GM19372 (cell line): ENCODE data around the gene KRT6B.
"Not testable (repeated sequence)": the region's sequence is repeated elsewhere in the genome, so short reads cannot be mapped to it uniquely, and the experiment has no call there.

Source experiments
- ATAC-seq: cut with Tn5 transposase; IDR thresholded peaks from one replicate; pipeline ENCODE4 v1.9.1; 2021; ENCODE audit warnings: mild to moderate bottlenecking, low read depth, moderate library complexity; ENCODE audit not compliant: unreplicated experiment

The KRT6B gene

GRCh38 chr12:52473768-52474167, 21.8 kb upstream of the KRT6B start, which contains the start of gene KRT6C:
TSS of gene KRT6C (minus strand) at chr12:52473805. CDS start at chr12:52473737, 68 bp downstream.
- ATAC-seq, result no peak

- no peak for ATAC-seq
These were observed 17.9 kb upstream of the KRT6B start for GRCh38 chr12:52469853-52470252.

GRCh38 chr12:52464897-52465296, 13.0 kb upstream of the KRT6B start:
- no peak for ATAC-seq

- no peak for ATAC-seq
These were observed 9.7 kb upstream of the KRT6B start for GRCh38 chr12:52461693-52462092.

- ATAC-seq, result no peak
These were observed 6.9 kb upstream of the KRT6B start for GRCh38 chr12:52458861-52459260.

- ATAC-seq, result no peak
These were observed 3.9 kb upstream of the KRT6B start for GRCh38 chr12:52455821-52456220.

- no peak for ATAC-seq
These were observed 2.7 kb upstream of the KRT6B start for GRCh38 chr12:52454411-52455201.

- ATAC-seq, result no peak
These were observed 3.7 kb downstream of the KRT6B start for GRCh38 chr12:52448228-52448627.

- not testable (repeated sequence) for ATAC-seq
These were observed 4.8 kb downstream of the KRT6B start for GRCh38 chr12:52447196-52447595.

- ATAC-seq, result no peak
These were observed 5.4 kb downstream of the KRT6B start for GRCh38 chr12:52446367-52447045.

- ATAC-seq, result no peak
These were observed 6.1 kb downstream of the KRT6B start for GRCh38 chr12:52445876-52446275.

- no peak for ATAC-seq
These were observed 7.0 kb downstream of the KRT6B start for GRCh38 chr12:52444647-52445595.

- no peak for ATAC-seq
These were observed 8.0 kb downstream of the KRT6B start for GRCh38 chr12:52443966-52444365.

- ATAC-seq, result no peak
These were observed 9.3 kb downstream of the KRT6B start for GRCh38 chr12:52442600-52443061.

GRCh38 chr12:52441320-52441911, 10.5 kb downstream of the KRT6B start:
- no peak for ATAC-seq

GRCh38 chr12:52440821-52441319, 11.1 kb downstream of the KRT6B start:
- ATAC-seq, result no peak

- ATAC-seq, result no peak
These were observed 12.1 kb downstream of the KRT6B start for GRCh38 chr12:52439845-52440244.

- no peak for ATAC-seq
These were observed 12.5 kb downstream of the KRT6B start for GRCh38 chr12:52439420-52439819.

GRCh38 chr12:52438305-52439301, 13.3 kb downstream of the KRT6B start:
- no peak for ATAC-seq
